Stimulated activated CD4-positive, alpha-beta T cell treated with anti-CD3 and anti-CD28 coated beads, Interleukin-4, amount 100 ng/mL, for 1 hour (primary cell): ENCODE data around the gene CYP11A1.

Experiments used
- DNase-seq: peaks from one replicate; pipeline ENCODE4 v3.0.0-alpha.2; 2020

CYP11A1 gene

GRCh38 chr15:74387621-74388362 is 20.3 kb upstream of the CYP11A1 start:
- DNase-seq = no peak

GRCh38 chr15:74387141-74387541 is 19.7 kb upstream of the CYP11A1 start:
- no peak for DNase-seq

- no peak for DNase-seq
These were observed 19.2 kb upstream of the CYP11A1 start for GRCh38 chr15:74386496-74387140.

GRCh38 chr15:74385733-74386132 is 18.3 kb upstream of the CYP11A1 start:
- DNase-seq = no peak

- peak; percentile 56 for DNase-seq
These were observed 17.6 kb upstream of the CYP11A1 start for GRCh38 chr15:74384881-74385643.

- DNase-seq = no peak
These were observed 17.1 kb upstream of the CYP11A1 start for GRCh38 chr15:74384566-74384880.

- DNase-seq = peak; percentile 76
These were observed 16.5 kb upstream of the CYP11A1 start for GRCh38 chr15:74383695-74384565.

- DNase-seq = no peak
These were observed 15.8 kb upstream of the CYP11A1 start for GRCh38 chr15:74383286-74383685.

- peak; percentile 74 for DNase-seq
These were observed 14.8 kb upstream of the CYP11A1 start for GRCh38 chr15:74382004-74382816.

- DNase-seq = no peak
These were observed 14.0 kb upstream of the CYP11A1 start for GRCh38 chr15:74381481-74381880.

GRCh38 chr15:74381190-74381453 is 13.7 kb upstream of the CYP11A1 start:
- DNase-seq = no peak

- no peak for DNase-seq
These were observed 13.1 kb upstream of the CYP11A1 start for GRCh38 chr15:74380361-74381189.

- peak; percentile 74 for DNase-seq
These were observed 11.4 kb upstream of the CYP11A1 start for GRCh38 chr15:74378848-74379247.

- DNase-seq = no peak
These were observed 10.7 kb upstream of the CYP11A1 start for GRCh38 chr15:74377831-74378766.

GRCh38 chr15:74376825-74377581 is 9.6 kb upstream of the CYP11A1 start:
- no peak for DNase-seq

GRCh38 chr15:74376226-74376625 is 8.8 kb upstream of the CYP11A1 start:
- no peak for DNase-seq

- DNase-seq = peak; percentile 84
These were observed 7.9 kb upstream of the CYP11A1 start for GRCh38 chr15:74375303-74375693.

GRCh38 chr15:74374648-74375302 is 7.3 kb upstream of the CYP11A1 start:
- no peak for DNase-seq
